HG03066 (cell line): ENCODE measurements around the gene SCGB1C1.
A peak's percentile ranks its signal among the peaks of the same experiment; 100 is the strongest.

Experiments used
- ATAC-seq: cut with Tn5 transposase; IDR thresholded peaks from one replicate; pipeline ENCODE4 v1.9.1; 2021; ENCODE audit warnings: low read depth; ENCODE audit not compliant: unreplicated experiment

Gene SCGB1C1

GRCh38 chr11:204587-205109, 11.8 kb downstream of the SCGB1C1 start:
- no peak for ATAC-seq

- no peak for ATAC-seq
Measured at GRCh38 chr11:205221-206001, 12.5 kb downstream of the SCGB1C1 start.

GRCh38 chr11:206002-206384, 13.1 kb downstream of the SCGB1C1 start:
- ATAC-seq: no peak

GRCh38 chr11:206526-207207, 13.8 kb downstream of the SCGB1C1 start:
- peak; percentile 19 for ATAC-seq

GRCh38 chr11:207208-207862, 14.5 kb downstream of the SCGB1C1 start, which contains the start of the genes BET1L and RIC8A:
BET1L (minus strand) TSS chr11:207399; CDS start chr11:207321, 78 bp downstream.
RIC8A (plus strand) TSS chr11:207708; CDS start chr11:208855, 1,147 bp downstream.
- peak; percentile 72 for ATAC-seq

GRCh38 chr11:207863-208180, 14.9 kb downstream of the SCGB1C1 start:
- no peak for ATAC-seq

- no peak for ATAC-seq
Measured at GRCh38 chr11:208181-208916, 15.5 kb downstream of the SCGB1C1 start.

- no peak for ATAC-seq
Measured at GRCh38 chr11:208917-209260, 16.0 kb downstream of the SCGB1C1 start.

- no peak for ATAC-seq
Measured at GRCh38 chr11:209275-210121, 16.6 kb downstream of the SCGB1C1 start.

GRCh38 chr11:210122-210802, 17.4 kb downstream of the SCGB1C1 start:
- ATAC-seq: no peak

- no peak for ATAC-seq
Measured at GRCh38 chr11:210803-211180, 17.9 kb downstream of the SCGB1C1 start.

GRCh38 chr11:211295-211694, 18.4 kb downstream of the SCGB1C1 start:
- ATAC-seq: no peak

GRCh38 chr11:211741-212140, 18.9 kb downstream of the SCGB1C1 start:
- no peak for ATAC-seq

- no peak for ATAC-seq
Measured at GRCh38 chr11:212150-213100, 19.5 kb downstream of the SCGB1C1 start.

- no peak for ATAC-seq
Measured at GRCh38 chr11:213111-213510, 20.2 kb downstream of the SCGB1C1 start.

- no peak for ATAC-seq
Measured at GRCh38 chr11:214083-214482, 21.2 kb downstream of the SCGB1C1 start.

GRCh38 chr11:215581-216037, 22.7 kb downstream of the SCGB1C1 start:
- ATAC-seq: no peak
